GM06990 (cell line): ENCODE measurements around the gene ABCA7.

Experiments used
- DNase-seq: peaks from one replicate; pipeline ENCODE4 v3.0.0-alpha.2; 2011; ENCODE audit not compliant: insufficient read length; ENCODE audit errors: extremely low read depth
- H3K27me3 ChIP-seq: replicated peaks from 2 replicates; pipeline ENCODE4 v1.6.0; 2011; ENCODE audit warnings: low read length; ENCODE audit not compliant: control insufficient read depth, insufficient read depth
- H3K36me3 ChIP-seq: 2 replicates; pipeline ENCODE4 v1.5.1; 2011; ENCODE audit warnings: low read length; ENCODE audit not compliant: control insufficient read depth, insufficient read depth
- H3K4me3 ChIP-seq: replicated peaks from 2 replicates; pipeline ENCODE4 v1.5.1; 2011; ENCODE audit warnings: low read depth, mild to moderate bottlenecking, control low read depth, low read length
- TF ChIP-seq, protein P1 (sequence below): IDR thresholded peaks from 2 replicates; pipeline ENCODE4 v1.5.1; 2011; ENCODE audit warnings: low read length, control low read depth, mild to moderate bottlenecking, inconsistent platforms; ENCODE audit not compliant: insufficient read depth, poor library complexity, severe bottlenecking

Gene ABCA7

DNA sequence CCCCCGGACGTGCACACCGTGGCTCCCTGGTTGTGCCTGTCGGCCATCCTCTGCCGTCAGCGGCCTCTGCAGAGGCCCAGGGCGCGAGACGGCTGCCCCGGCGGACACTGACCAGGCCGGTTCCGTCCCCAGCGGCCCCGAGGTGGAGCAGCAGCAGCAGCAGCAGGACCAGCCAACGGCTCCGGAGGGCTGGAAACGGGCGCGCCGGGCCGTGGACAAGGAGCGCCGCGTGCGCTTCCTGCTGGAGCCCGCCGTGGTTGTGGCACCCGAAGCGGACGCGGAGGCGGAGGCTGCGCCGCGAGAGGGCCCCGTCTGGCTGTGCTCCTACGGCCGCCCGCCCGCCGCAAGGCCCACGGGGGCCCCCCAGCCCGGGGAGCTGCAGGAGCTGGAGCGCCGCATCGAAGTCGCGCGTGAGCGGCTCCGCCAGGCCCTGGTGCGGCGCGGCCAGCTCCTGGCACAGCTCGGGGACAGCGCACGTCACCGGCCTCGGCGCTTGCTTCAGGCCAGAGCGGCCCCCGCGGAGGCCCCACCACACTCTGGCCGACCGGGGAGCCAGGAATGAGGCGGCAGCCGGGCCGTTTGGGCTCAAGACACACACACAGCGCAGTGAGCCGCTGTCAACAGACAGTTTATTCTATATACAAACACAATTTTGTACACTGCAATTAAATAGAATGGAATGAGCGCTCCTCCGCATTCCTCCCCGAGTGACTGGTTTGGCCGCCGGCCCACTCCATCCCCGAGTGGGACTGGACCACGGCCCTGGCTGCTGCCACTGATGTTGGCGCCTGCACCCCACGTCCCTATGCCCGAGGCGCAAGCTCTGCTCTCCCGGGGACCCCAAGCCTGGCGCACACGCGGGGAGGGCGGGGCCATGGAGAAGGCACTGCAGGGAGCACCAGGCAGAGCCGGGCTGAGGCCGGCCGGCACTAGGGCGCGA lies 30.6 kb upstream of the ABCA7 start:
- TF ChIP-seq, protein P1, sequence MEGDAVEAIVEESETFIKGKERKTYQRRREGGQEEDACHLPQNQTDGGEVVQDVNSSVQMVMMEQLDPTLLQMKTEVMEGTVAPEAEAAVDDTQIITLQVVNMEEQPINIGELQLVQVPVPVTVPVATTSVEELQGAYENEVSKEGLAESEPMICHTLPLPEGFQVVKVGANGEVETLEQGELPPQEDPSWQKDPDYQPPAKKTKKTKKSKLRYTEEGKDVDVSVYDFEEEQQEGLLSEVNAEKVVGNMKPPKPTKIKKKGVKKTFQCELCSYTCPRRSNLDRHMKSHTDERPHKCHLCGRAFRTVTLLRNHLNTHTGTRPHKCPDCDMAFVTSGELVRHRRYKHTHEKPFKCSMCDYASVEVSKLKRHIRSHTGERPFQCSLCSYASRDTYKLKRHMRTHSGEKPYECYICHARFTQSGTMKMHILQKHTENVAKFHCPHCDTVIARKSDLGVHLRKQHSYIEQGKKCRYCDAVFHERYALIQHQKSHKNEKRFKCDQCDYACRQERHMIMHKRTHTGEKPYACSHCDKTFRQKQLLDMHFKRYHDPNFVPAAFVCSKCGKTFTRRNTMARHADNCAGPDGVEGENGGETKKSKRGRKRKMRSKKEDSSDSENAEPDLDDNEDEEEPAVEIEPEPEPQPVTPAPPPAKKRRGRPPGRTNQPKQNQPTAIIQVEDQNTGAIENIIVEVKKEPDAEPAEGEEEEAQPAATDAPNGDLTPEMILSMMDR, result no peak
- no peak overlapping the region for H3K4me3 ChIP-seq
- no peaks in the 10 kb centered on the region for H3K27me3 ChIP-seq
- DNase-seq, result no peak
- H3K36me3 ChIP-seq, result peaks cover 24% of the 10 kb centered on the region

GRCh38 chr19:1009981-1010538 lies 29.8 kb upstream of the ABCA7 start:
- DNase-seq, result no peak
- no peak overlapping the region for H3K4me3 ChIP-seq
- H3K36me3 ChIP-seq, result peaks cover 25% of the 10 kb centered on the region
- TF ChIP-seq, protein P1, result no peak
- H3K27me3 ChIP-seq, result no peaks in the 10 kb centered on the region

GRCh38 chr19:1010586-1011510 lies 29.1 kb upstream of the ABCA7 start:
- H3K27me3 ChIP-seq, result no peaks in the 10 kb centered on the region
- no peak for DNase-seq
- peaks cover 30% of the 10 kb centered on the region for H3K36me3 ChIP-seq
- no peak overlapping the region for H3K4me3 ChIP-seq
- TF ChIP-seq, protein P1, result no peak

DNA sequence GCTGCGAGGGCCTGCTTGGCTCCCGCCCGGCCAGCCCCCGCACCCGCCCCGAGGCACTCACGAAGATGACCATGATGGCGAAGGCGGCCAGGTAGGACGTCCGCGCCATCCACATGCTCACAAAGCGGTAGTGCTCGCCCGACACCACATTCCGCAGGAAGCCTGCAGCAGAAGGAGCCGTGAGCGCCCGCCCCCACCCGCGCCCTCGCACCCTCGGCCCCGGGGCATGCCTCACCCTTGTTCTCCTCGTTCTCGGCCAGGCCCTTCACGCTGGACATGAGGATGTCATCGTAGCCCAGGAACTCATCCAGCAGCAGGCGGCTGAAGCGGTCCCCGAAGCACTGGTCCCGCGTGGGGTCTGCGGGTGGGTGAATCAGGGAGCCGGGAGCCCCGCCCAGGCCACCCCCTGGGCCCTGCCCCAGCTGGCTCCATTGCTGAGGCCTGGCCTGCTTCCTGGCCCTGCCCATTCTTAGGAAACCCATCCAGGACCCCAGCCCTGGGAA lies 28.0 kb upstream of the ABCA7 start:
- Histone ChIP-seq H3K27me3 (no peaks in the 10 kb centered on the region), H3K36me3 (peaks cover 35% of the 10 kb centered on the region), H3K4me3 (no peak overlapping the region)
- TF ChIP-seq, protein P1, result no peak
- no peak for DNase-seq

GRCh38 chr19:1012334-1012733 lies 27.6 kb upstream of the ABCA7 start:
- no peaks in the 10 kb centered on the region for H3K27me3 ChIP-seq
- H3K36me3 ChIP-seq, result peaks cover 35% of the 10 kb centered on the region
- no peak for DNase-seq
- TF ChIP-seq, protein P1, result no peak
- H3K4me3 ChIP-seq, result no peak overlapping the region
